Erythroblast (primary cell): Measurements from ENCODE around the gene NFIC.

Source experiments
- DNase-seq, 2 experiments: peaks; one replicate each; lab custom pipeline; 2025; lab: John Stamatoyannopoulos, UW
- GATA1 ChIP-seq: IDR thresholded peaks from 2 replicates; pipeline ENCODE4 v1.6.1; 2011; ENCODE audit warnings: low read depth, mild to moderate bottlenecking, control low read depth, low read length, moderate library complexity
- POLR2A ChIP-seq: IDR thresholded peaks from 2 replicates; pipeline ENCODE4 v1.6.1; 2011; ENCODE audit warnings: mild to moderate bottlenecking, low read length

NFIC gene

GRCh38 chr19:3401004-3401768, 34.8 kb downstream of the NFIC start:
- TF ChIP-seq GATA1 (no peak), POLR2A (no peak)
- no peak for DNase-seq

- DNase-seq: no peak
- TF ChIP-seq POLR2A (no peak), GATA1 (no peak)
Measured at GRCh38 chr19:3402631-3403443, 36.5 kb downstream of the NFIC start.

GRCh38 chr19:3403489-3404323, 37.3 kb downstream of the NFIC start:
- no peak for DNase-seq
- TF ChIP-seq GATA1 (no peak), POLR2A (no peak)

- DNase-seq: no peak
- TF ChIP-seq GATA1 (no peak), POLR2A (no peak)
Measured at GRCh38 chr19:3404324-3405260, 38.2 kb downstream of the NFIC start.

GRCh38 chr19:3405261-3405653, 38.9 kb downstream of the NFIC start:
- no peak for TF ChIP-seq GATA1
- no peak for TF ChIP-seq POLR2A
- DNase-seq: no peak

GRCh38 chr19:3406571-3407111, 40.3 kb downstream of the NFIC start:
- DNase-seq: no peak
- TF ChIP-seq GATA1 (no peak), POLR2A (no peak)

- DNase-seq: no peak
- TF ChIP-seq GATA1 (no peak), POLR2A (no peak)
Measured at GRCh38 chr19:3407556-3408516, 41.5 kb downstream of the NFIC start.

GRCh38 chr19:3408996-3409345, 42.6 kb downstream of the NFIC start:
- TF ChIP-seq POLR2A: no peak
- TF ChIP-seq GATA1: no peak
- DNase-seq: no peak

GRCh38 chr19:3409346-3410064, 43.1 kb downstream of the NFIC start:
- TF ChIP-seq POLR2A (no peak), GATA1 (no peak)
- DNase-seq: no peak

GRCh38 chr19:3411636-3412035, 45.3 kb downstream of the NFIC start:
- no peak for TF ChIP-seq GATA1
- TF ChIP-seq POLR2A: no peak
- DNase-seq: no peak

GRCh38 chr19:3412066-3412465, 45.7 kb downstream of the NFIC start:
- DNase-seq: no peak
- TF ChIP-seq GATA1 (no peak), POLR2A (no peak)
